ENCODE results near the gene AFDN.
A peak's percentile ranks its signal among the peaks of the same experiment; 100 is the strongest.

AFDN gene, protein sequence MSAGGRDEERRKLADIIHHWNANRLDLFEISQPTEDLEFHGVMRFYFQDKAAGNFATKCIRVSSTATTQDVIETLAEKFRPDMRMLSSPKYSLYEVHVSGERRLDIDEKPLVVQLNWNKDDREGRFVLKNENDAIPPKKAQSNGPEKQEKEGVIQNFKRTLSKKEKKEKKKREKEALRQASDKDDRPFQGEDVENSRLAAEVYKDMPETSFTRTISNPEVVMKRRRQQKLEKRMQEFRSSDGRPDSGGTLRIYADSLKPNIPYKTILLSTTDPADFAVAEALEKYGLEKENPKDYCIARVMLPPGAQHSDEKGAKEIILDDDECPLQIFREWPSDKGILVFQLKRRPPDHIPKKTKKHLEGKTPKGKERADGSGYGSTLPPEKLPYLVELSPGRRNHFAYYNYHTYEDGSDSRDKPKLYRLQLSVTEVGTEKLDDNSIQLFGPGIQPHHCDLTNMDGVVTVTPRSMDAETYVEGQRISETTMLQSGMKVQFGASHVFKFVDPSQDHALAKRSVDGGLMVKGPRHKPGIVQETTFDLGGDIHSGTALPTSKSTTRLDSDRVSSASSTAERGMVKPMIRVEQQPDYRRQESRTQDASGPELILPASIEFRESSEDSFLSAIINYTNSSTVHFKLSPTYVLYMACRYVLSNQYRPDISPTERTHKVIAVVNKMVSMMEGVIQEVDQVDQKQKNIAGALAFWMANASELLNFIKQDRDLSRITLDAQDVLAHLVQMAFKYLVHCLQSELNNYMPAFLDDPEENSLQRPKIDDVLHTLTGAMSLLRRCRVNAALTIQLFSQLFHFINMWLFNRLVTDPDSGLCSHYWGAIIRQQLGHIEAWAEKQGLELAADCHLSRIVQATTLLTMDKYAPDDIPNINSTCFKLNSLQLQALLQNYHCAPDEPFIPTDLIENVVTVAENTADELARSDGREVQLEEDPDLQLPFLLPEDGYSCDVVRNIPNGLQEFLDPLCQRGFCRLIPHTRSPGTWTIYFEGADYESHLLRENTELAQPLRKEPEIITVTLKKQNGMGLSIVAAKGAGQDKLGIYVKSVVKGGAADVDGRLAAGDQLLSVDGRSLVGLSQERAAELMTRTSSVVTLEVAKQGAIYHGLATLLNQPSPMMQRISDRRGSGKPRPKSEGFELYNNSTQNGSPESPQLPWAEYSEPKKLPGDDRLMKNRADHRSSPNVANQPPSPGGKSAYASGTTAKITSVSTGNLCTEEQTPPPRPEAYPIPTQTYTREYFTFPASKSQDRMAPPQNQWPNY (N-terminal part only)

DNA sequence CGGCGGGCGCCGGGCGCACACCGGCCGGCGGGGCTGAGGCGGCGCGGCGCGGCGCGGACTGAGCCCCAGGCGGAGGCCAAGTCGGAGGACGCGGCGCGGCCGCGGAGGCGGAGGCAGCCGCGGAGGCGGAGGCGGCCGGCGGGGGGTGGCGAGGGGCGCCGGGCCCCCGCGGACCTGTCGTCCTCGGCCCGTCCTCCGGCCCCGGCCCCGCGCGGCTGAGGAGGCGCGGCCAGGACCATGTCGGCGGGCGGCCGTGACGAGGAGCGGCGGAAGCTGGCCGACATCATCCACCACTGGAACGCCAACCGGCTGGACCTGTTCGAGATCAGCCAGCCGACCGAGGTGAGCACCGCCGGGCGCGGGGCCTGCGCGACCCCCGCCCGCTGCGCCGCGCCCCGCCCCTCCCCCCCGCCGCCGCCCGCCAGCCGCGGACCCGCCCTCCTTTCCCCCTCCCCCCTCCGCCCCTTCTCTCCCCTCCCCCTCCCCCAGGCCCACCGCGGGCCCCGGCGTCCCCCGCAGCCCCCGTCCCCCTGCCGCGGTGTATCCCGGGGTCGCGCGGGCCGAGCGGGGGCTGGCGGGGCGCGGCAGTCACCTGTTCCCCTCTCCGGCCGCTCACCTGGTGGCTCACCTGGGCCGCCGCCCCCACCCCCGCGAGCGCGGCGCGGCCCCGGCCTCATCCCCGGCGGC, at the start of gene AFDN:
Gene AFDN (plus strand): TSS at position 16 of the 687 bp plus-strand sequence. CDS start 222 bp downstream, at position 238.
- TF ChIP-seq, protein P1, sequence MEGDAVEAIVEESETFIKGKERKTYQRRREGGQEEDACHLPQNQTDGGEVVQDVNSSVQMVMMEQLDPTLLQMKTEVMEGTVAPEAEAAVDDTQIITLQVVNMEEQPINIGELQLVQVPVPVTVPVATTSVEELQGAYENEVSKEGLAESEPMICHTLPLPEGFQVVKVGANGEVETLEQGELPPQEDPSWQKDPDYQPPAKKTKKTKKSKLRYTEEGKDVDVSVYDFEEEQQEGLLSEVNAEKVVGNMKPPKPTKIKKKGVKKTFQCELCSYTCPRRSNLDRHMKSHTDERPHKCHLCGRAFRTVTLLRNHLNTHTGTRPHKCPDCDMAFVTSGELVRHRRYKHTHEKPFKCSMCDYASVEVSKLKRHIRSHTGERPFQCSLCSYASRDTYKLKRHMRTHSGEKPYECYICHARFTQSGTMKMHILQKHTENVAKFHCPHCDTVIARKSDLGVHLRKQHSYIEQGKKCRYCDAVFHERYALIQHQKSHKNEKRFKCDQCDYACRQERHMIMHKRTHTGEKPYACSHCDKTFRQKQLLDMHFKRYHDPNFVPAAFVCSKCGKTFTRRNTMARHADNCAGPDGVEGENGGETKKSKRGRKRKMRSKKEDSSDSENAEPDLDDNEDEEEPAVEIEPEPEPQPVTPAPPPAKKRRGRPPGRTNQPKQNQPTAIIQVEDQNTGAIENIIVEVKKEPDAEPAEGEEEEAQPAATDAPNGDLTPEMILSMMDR (IDR thresholded peaks at IDR 0.05; ENCODE audit: control insufficient read depth, extremely low read depth, insufficient read depth) = no peak
- H3K4me3 ChIP-seq (ENCODE audit: low read depth, low read length) = peak within 1 kb of the TSS; percentile 65
- no peak for DNase-seq (ENCODE audit: low read depth)

DNA sequence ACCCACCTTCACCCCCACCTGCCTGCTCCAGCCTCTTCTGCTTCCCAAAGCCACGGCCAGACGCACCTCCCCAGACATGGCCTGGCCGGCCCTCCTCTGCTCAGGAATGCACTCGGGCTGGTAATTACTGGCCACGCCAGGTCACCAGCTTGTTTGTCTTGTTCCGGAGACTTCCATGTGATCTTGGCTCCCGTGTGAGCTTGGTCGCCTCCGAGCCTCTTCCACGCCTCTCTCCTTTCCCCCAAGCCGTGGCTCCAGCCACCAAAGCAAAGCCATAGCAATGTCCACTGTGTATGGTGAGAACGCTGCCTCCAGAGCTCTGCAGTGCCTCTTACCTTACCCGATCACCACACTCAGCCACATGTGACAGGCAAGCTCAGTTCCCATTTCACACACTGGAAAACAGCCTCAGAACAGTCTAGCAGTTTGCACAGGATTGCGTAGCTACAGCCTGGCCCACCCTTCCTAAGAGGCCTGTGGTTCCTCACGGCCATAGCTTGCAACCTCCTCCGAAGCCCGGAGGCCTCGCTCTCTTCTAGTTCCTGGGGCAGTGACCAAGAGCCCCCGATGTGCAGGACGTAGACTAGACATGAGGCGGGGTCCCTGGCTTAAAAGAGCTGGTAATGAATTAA, 48.1 kb upstream of the AFDN start:
- DNase-seq (ENCODE audit: low read depth) = peak; percentile 22
- TF ChIP-seq, protein P1 (IDR thresholded peaks at IDR 0.05; ENCODE audit: control insufficient read depth, extremely low read depth, insufficient read depth) = no peak
- no peak overlapping the region for H3K4me3 ChIP-seq (ENCODE audit: low read depth, low read length)

DNA sequence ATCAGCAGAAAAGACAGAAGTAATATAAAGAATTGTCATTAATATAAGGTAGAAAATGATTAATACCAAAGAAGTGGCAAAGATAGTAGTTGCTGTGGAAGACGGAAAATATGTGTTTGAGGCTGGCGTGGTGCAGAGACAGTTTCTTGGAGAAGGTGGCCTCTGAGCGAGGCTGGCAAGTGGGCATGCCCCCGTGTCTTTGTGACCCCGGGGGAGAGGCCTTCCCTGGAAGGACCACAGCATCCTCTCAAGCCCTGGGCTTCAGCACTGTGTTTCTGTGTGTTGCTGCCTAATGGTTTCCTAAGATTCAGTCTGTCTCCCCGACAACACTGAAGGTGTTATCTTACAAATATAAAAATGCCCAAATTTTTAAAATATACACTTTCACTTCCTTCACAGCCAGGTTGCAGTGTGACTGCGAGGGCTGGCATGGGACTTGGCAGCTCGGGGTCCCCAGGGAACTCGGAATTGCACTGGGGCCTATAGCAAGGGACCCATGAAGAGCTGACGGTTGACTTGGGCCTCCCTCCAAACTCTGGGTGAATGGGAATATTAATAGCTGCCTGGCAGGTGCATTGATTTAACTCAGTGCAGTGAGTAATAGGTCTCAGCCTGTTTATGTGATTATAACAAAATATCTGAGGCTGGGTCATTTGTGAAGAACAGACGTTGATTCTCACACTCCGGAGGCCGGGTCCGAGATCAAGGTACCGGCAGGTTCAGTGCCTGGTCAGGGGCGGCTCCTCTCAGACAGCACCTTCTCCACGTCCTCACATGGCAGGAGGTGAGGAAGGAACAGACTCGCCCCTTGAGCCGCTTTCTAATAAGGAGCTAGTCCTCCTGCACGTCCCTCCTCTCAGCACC, 47.4 kb upstream of the AFDN start:
- TF ChIP-seq, protein P1 (IDR thresholded peaks at IDR 0.05; ENCODE audit: control insufficient read depth, extremely low read depth, insufficient read depth) = no peak
- no peak for DNase-seq (ENCODE audit: low read depth)

DNA sequence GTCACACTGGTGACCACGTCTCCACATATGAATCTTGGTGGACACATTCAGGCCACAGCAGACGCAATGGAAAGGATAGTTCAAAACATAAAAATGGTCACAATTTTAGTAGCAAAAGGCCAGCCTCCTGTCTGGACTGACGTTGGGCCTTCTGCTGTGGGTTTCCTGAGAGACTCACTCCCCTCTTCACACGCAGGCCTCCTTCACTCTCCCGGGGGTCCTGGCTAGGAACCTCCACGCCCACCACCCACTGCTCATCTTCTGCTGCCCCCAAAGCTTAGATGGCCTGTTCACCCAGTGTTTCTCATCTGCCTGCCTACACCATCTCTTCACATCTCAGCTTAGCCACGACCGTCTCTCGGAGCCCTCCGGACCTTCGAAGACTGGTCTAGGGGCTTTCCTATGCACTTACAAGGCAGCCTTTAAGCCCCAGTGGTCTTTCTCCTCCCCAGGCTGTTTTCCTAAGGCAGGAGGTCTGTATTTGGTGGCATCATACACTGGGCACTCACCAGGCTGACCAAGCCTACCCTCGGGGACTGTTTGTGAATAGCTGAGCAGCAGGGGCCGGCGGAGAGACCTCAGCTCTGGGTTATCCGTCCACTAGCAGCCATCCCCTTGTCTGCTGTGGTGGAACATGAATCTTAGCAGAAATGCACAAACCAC, 46.6 kb upstream of the AFDN start:
- no peak for DNase-seq (ENCODE audit: low read depth)
- H3K4me3 ChIP-seq (ENCODE audit: low read depth, low read length) = no peak overlapping the region
- TF ChIP-seq, protein P1 (IDR thresholded peaks at IDR 0.05; ENCODE audit: control insufficient read depth, extremely low read depth, insufficient read depth) = no peak

More for the DNA sequence above, 47.4 kb upstream of the AFDN start:
- no peak overlapping the region for H3K4me3 ChIP-seq (ENCODE audit: low read depth, low read length)

DNA sequence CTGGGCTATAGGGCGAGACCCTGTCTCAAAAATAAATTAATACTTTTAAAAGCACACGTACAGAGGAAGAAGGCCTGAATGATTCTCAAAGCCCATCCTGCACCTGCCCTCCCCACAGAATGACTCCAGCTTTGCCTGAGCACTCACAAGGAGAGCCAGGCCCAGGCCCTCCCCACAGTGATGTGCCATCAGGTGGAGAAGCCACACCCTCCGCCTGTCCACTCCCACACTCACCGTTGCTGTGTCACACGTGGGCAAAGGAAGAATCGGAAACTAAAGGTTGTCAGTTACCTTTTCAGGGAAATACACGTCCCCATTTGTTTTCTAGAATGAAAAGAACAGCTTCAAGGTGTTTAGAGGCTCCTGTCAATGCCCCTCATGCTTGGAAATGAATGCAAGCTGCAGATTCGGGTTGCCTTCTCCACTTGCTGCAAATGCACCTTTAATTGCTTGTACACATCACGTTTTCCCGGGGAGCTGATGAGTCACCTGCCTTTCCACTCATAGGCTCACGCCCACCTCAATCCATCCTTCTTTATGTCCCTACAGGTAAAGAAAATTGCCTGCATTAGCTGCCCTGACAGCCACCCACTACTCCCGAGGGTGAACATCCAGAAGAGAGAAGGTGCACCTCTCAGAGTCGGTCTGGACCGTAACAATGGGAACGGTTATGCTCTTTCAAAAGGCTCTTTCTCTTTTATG, 45.5 kb upstream of the AFDN start:
- no peak overlapping the region for H3K4me3 ChIP-seq (ENCODE audit: low read depth, low read length)
- TF ChIP-seq, protein P1 (IDR thresholded peaks at IDR 0.05; ENCODE audit: control insufficient read depth, extremely low read depth, insufficient read depth) = no peak

More for the DNA sequence above, 45.5 kb upstream of the AFDN start:
- no peak for DNase-seq (ENCODE audit: low read depth)
